Endometrial microvascular endothelial cells (primary cell): ENCODE results near the gene PCSK6. TPM values are rescaled to one million over a fixed set of nuclear protein-coding genes. Genes with fewer than 3 reads are reported as not detected.

ENCODE experiments used
- in situ Hi-C: cut with HindIII; loops from 2 replicates; pipeline ENCODE4 v1.10.0; 2017; ENCODE audit warnings: low sequenced_read_pairs, low pct_unique_long_range_greater_than_20kb; ENCODE audit errors: inconsistent ontology term
- total RNA-seq: library from RNA; depleted of rRNA; stranded (reverse); fragments of >200 nt; gene quantifications from one replicate; pipeline ENCODE4 v1.2.3, GENCODE V29; 2015; ENCODE audit errors: inconsistent ontology term

PCSK6 gene
- total RNA-seq, 1 donor from 2014 or later, result not detected

DNA sequence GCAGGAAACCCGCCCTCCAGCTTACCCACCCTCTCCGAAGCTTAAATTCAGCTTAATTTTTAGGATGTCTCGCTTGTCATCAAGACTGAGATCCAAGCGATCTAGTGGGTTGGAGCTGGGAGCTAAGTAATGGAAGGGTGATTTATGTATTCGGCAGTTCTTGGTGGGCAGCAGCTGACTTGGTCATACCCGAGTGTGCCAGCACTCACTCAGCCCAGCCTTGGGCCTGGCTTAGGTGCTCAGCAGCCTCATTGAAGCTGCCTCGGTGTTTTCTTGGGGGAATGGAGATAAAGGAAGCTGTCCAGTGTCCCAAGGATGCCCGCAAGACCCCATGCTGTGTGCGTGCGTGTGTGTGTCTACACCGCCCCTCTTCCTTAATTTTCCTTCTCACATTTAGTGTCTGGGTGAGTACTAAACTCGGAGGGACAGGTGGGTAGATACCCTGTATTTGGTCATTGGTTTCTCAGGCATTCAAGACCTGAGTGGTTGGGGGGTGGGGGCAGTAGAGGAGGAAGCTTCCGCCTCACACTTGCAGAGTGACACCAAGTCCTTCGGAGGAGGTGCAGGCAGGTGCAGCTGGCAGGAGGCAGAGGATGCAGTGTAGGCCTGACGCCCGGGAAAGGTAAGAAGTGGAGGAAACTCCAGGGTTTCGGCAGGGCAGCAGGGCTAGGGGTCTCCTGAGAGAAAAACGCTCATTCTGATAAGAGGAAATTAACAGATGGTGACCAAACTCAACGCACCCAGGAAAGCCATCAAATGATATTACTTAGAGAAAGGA is 92.8 kb downstream of the PCSK6 start:
- in situ Hi-C loops, result no loop called here

DNA sequence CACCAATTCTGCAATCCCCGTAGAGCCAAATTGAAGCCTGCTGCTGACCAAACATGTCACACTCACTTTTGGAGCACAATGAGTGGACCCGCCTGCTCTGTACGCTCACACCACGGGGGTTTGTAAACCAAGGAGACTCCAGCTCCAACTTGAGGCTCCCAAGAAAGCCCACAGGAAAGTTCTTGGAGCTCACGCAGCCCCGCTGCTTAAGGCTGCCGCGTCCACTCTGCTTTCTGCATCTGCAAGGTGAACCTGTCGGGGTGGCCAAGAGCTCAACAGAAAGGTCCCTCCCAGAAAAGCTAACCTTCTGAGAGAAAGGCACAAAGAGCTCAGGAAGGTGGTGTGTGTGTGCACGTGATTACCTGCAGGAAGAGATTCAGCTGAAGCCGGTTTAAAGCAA is 94.9 kb downstream of the PCSK6 start:
- in situ Hi-C loops, result no loop called here

DNA sequence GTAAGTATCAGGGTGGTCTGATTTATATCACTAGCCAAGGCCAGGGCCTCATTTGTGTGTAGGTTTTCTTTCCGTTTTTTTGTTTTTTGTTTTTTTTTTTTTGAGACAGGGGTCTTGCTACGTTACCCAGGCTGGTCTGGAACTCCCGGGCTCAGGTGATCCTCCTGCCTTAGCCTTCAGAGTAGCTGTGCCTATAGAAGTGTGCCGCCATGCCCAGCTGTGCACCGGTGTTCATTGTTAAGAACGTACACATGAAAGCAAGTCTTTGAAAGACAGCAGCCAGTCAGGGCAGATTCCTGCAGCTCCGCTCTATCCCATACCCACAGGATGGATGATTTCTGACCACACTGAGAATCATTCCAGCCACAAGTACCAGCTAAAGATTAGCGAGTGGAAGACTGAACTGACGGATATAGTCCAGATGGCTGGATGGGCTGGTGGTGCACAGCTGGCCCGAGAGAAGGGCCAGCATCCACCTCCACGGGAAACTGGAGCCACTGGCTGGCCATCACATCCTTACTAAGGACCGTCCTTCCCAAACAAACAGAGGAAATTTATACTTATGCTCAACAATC is 95.4 kb downstream of the PCSK6 start:
- in situ Hi-C loops, result no loop called here

DNA sequence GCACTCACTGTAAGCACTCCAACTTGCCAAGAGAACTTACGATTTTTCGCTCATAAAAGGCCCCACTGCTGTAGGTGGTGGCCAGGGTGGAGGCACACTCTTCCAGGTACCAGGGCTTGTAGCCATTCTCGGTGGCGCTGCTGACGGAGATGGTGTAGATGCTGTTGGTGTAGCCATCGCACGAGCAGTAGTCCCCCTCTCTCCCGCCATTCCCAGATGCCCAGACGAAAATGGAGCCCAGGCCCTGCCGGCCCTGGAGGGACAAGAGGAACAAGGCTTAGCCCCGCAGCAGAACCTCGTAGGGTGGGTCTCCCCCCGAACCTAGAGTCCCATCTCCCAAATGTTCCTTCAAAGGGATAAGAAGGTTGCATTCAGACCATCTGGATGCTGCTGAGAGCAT is 96.3 kb downstream of the PCSK6 start:
- in situ Hi-C loops, result no loop called here

DNA sequence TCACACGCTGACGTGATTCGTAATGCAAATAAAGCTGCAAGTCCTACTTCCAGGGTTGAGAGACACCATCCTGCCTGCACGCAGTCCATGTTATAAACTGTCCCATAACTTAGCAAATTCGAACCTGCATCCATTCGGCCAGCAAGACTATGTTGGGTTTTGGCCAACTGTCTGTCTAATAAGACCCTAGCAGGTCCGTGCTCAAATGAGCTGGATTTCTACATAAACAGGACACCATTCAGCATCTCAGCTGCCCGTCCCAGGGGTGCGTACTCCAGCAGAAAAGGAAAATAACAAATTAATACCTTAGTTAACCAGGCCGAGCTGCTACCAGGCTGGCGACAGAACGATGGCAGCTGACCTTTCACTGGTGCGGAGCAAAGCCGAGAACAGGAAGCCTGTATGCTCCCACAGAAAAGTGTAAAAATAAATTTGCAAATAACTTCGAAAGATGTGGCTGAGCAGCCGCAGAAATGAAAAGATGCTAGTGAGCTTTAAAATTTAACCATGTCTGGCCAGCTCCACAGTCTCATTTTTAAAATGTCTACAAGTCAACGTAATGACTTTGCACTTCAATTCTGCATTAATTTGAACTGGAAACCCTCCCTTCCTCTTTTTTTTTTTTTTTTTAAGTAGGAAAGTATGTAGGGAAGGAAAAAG is 97.4 kb downstream of the PCSK6 start:
- in situ Hi-C loops, result no loop called here

DNA sequence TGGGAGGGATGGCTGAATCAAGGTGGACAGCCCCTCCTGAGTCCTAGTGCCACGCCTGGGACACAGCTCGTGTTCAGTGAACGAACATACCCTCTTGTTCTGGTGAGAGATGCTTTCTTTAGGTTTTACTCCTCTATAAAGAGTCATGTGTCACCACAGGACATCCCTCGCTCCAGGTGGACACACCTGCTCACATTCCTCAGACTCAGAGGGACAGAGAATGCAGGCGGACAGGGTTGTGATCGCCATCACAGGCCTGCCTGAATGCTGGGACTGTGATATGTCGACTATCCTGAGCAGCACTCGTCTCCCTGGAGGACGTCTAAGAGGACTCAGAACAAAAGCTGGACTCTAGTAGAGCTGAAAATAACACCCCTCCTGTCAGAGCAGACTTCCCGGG is 98.1 kb downstream of the PCSK6 start:
- in situ Hi-C loops, result no loop called here

DNA sequence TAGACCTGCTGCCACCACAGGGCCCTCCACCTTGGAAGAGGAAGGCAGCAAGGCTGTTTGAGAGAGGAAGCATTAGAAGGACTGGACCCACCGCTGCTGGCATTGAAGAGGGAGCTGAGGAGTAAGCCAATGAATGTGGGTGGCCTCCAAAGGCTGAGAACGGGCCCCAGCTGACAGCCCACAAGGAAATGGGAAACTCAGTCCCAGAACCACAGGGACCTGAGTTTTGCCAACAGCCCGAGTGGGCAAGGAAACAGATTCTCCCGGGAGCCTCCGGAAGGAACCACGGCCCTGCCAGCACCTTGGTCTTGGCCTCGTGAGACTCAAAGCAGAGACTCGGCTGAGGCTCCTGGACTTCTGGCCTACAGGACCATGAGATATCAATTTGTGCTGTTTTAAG is 99.0 kb downstream of the PCSK6 start:
- in situ Hi-C loops, result no loop called here

DNA sequence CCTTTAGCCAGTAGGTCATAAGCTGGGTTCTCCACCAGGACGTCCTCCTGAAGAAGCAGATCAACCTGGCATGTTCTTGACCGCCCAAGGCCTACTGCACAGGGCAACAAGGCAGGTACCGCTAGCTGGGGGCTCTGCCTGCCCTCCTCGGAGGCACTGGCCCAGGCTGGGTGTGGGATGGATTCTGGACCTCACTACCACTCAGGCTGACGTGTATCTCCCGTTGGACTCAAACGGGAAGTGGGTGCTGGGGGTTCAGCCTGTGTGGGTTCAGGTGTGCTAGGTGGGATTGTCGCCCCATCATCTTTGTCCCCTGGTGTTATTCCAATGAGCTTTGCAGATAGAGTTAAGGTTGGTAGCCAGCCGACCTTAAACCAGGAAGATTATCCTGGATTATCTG is 99.4 kb downstream of the PCSK6 start:
- in situ Hi-C loops, result no loop called here

DNA sequence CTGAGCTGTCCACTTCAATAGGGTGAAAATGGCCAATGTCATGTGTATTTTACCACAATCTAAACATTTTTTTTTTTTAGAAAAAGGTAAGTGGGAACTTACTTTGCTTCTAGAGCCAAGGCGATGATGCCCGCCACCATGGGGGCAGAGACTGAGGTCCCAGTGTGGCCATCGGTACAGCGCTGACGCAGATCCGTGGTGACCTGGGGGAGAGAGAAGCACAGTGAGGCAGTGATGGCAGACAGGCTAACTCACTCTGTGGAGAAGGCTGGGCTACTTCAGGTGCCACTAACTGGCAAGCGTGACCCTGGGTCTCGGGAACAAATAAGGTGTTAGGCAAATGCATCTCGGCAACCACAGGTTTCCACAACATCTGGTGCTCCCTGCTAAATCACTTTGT is 100.1 kb downstream of the PCSK6 start:
- in situ Hi-C loops, result no loop called here

DNA sequence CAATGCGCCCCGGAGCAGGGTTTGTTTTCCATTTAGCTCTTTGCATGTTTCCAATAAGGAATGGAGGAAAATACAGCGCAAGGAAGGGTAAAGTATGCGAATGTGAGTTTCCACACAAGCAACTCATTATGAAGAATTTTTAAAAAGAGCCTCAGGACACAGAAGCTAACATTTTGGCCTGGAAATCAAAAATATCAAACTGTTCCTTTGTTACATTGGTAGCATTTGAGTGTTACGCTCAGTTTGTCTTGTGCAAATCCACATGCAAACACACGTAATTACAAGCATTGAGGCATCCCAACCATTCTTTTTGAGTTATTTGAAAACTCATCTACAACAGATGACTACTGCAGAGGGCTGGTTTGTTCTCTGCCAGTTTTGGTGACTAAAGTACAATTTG is 101.5 kb downstream of the PCSK6 start:
- in situ Hi-C loops, result no loop called here

DNA sequence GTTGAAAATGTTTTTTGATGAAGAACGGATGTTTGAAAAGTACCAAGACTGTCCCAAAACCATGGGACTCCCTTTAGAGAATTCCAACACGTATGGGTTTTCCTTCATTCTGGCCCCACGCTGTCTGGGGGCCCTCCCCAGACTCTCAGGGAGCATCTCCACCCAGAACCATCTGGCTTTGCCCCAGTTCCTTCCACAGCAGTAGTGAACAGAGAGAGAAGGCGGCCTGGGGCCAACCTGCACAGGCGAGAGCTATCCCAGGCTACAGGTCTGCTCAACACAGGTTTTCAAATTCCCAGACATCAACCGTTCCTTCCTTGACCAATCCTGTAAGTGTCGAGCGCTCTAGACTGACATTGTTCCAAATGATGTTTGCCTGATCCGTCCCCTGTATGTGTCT is 101.9 kb downstream of the PCSK6 start:
- in situ Hi-C loops, result no loop called here

DNA sequence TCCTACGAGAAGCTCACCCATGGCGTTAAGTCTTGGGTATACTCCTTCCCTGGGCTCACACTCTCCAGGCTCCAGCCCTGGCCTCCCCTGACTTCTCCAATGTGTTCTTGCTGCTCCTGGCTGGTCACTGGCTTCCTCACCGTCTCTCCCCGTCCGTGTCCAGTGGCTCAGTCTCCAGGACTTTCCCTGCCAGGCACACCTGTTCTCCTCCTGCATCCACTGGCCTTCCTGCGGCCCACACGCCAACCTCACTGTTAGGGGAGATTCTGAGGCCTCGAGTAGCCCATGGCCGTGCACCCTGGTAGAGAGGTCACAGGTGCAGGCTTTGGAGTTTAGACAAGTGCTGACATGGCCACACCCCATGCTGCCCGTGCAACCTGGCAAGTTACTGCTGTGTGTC is 102.5 kb downstream of the PCSK6 start:
- in situ Hi-C loops, result no loop called here

DNA sequence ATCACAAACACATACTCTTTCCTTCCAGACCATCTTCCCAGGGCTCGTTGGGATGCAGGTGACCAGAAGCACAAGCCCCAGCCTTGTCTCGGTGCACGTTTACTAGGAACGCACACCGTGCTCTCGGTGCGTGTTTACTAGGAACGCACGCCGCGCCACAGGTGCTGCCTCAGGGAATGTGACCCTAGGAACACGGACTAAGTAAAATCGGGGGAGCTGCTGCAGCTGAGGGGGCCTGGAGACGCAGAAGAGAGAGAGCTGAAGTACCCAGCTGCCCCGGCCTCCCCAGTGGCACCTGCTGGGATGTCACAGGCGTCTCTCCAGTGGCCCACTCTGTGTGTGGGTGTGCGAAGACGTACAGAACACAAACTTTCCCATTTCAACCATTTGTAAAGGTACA is 103.5 kb downstream of the PCSK6 start:
- in situ Hi-C loops, result no loop called here

DNA sequence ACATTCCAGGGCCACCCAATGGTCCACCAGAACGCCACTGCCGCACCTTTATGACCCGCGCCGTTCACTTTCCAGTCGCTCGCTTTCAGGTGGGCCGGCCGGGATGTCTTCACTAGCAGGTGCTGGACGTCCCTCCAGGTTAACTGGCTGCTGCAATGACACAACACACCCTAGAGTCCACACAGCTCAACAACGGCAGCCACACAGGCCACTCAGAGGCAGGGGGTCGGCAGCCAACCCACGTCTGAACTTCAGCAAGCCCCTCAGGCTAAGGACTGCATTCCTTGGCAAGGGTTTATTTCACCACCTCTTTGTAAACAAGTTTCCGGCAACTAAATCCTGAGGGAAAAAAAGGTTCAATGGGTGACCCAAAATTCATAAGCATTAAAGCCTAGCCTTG is 105.2 kb downstream of the PCSK6 start:
- in situ Hi-C loops, result no loop called here

DNA sequence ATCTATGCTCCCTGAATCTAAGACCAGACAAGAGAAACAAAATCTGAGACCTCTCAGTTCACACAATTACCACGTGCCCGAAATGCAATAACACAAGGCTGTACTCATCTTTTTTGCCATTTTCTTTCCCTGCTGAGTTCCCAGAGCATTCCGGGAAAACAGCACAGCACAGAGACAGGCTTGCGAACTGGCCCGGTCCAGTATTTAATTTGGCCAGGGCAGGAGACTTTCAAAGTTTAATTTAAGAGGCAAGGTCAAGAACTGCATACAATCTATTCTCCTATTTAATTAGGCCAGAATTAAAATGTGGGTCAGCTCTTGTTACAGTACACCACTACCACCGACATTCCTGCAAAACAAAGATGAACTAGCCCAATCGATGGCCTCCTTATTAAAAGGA is 107.0 kb downstream of the PCSK6 start:
- in situ Hi-C loops, result no loop called here

DNA sequence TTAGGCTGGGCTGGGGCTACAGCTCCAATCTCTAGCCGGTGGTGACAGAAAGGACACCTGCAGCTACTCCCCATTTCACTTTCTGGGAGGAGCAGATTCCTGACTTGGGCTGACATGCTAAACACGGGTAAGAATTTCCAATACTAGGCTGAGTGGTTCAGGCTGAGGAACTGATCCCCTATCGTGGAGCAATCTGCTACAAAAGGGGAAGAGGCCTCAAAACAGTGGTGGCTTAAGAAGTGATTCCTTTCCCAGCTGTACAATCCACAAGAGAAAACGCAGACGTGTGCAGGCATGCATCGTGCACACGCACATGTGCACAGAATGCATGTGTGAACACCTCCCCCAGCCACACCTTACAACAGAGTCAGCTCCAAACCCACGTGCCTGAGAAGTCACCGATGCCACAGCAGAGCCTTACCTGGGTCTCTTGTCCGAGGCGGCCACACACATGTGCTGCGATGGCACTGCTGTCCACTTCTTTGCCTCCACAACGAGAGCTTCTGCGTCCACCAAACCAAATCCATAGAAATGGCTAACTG is 107.8 kb downstream of the PCSK6 start:
- in situ Hi-C loops, result no loop called here

DNA sequence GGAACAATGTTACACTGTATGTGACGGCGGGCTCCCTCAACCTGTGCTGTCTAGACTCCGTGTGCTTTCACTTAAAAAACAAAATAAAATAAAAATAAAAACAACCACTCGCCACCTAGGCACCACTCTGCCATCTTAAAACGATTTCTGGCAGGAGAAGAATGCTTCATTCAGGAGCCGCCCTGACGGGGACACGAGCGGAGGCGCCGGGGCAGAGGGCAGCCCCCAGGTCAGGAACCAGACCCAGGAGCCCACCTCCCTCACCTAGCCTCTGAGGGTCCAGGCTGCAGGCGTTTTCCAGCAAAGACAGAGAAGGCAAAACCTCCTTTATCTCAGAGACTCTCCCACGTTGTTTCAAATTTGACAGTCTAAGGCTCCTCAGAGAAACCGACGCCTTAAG is 109.4 kb downstream of the PCSK6 start:
- in situ Hi-C loops, result no loop called here

DNA sequence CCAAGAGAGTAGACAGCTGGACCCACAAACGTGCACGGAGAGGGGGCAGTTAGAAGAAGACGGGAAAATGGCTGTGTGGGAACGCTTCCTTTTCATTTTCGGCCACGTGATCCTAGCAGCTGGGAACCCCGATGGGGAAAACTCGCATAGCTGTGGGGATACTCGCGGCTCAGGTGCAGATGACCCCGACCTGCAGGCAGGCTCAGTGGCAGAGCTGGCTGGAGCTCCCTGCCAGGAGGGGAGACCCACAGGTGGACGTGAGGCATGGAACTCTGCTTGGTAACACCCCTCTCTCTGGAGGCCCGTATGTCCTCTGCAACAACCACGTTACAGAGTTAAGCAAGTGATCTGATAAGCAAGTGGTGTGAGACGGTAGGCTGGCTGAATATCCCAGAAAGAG is 109.9 kb downstream of the PCSK6 start:
- in situ Hi-C loops, result no loop called here

DNA sequence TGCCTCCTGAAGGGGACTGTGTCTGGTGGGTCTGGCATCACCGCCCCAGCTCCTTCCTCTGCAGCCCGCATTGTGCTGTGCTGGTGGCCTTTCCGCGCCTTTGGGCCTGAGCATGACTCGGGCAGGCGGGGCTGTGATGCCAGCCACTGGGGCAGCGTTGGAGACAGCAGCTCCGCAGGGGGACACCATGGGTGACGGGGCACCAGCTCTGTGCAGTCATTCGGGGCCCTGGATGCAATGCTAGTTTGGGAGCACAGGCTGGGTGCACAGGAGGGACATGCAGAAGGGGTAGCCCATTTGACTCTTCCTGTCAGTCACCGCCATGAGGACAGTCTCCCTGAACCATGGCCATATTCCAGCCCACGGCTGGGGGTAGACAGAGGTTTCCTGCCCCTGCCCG is 110.6 kb downstream of the PCSK6 start:
- in situ Hi-C loops, result no loop called here

DNA sequence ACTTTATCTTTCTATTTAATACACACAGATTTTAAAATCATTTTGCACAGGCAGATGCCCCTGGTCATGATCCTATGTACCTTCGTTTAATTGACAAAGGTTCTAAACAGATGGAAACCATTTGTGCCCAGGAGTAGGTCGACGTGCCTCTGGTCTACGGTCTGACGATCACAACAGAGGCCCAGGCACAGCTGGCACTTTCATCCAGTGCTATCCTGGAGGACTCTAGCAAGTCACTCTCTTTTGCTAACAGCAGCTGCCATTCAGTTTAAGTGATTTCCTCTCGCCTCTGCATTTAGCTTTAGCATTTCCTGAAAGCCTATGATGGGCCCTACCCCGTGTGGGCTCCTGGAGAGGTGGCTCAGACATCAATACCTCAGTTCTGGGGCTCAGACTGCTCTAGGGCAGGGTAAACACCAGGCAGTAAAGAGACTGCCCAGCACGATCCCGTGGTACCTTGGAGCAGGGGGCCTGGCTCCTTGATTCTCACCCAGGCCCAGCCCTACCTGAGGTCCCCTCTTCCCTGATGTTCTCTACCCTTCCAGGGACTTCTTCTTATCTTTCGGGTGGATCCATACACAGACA is 111.2 kb downstream of the PCSK6 start:
- in situ Hi-C loops, result no loop called here
